Skeletal muscle tissue (tissue), 4 donors: ENCODE results near the gene JADE3. TPM values are rescaled to one million over a fixed set of nuclear protein-coding genes. Genes with fewer than 3 reads are reported as not detected.
"Not testable (repeated sequence)": the region's sequence is repeated elsewhere in the genome, so short reads cannot be mapped to it uniquely, and the experiment has no call there.

ENCODE experiments used
- H3K27ac ChIP-seq: one replicate; pipeline ENCODE4 v1.7.0; 2013; ENCODE audit warnings: mild to moderate bottlenecking, low read depth, low read length, inconsistent platforms
- H3K27me3 ChIP-seq, 3 donors: one replicate each; pipeline ENCODE4 v1.7.0; 2013; ENCODE audit warnings: low read length in 3 of 3; ENCODE audit not compliant: control insufficient read depth in 3 of 3, insufficient read depth in 3 of 3
- H3K36me3 ChIP-seq, 3 donors: one replicate each; pipeline ENCODE4 v1.7.0; 2013; ENCODE audit warnings: low read length in 3 of 3; ENCODE audit not compliant: control insufficient read depth in 3 of 3, insufficient read depth in 3 of 3
- H3K4me1 ChIP-seq, 3 donors: one replicate each; pipeline ENCODE4 v1.7.0; 2013; ENCODE audit warnings: low read length in 3 of 3, mild to moderate bottlenecking in 3 of 3; ENCODE audit not compliant: control insufficient read depth in 3 of 3, insufficient read depth in 3 of 3
- H3K4me3 ChIP-seq, 3 donors: one replicate each; pipeline ENCODE4 v1.7.0; 2013; ENCODE audit warnings: low read length in 3 of 3
- H3K9ac ChIP-seq, 3 donors: one replicate each; pipeline ENCODE4 v1.7.0; 2013; ENCODE audit warnings: low read length in 3 of 3, mild to moderate bottlenecking in 3 of 3, moderate library complexity in 2 of 3, low read depth in 1 of 3
- H3K9me3 ChIP-seq, 3 donors: one replicate each; pipeline ENCODE4 v1.7.0; 2013; ENCODE audit warnings: low read length in 3 of 3; ENCODE audit not compliant: control insufficient read depth in 3 of 3
- total RNA-seq: library from RNA; depleted of rRNA; stranded (reverse); fragments of >200 nt; gene quantifications from one replicate; pipeline ENCODE4 v1.2.3, GENCODE V29; 2014
- donor health status: Osteomylitis.

Gene JADE3
- total RNA-seq, 1 donor from 2014 or later: 5.2 TPM

GRCh38 chrX:46922611-46923010 is 10.4 kb downstream of the JADE3 start:
- Histone ChIP-seq H3K4me1 (no peaks in the 10 kb centered on the region), H3K9me3 (peaks cover 0 to 7% (median 0%) of the 10 kb centered on the region in 3 donors), H3K9ac (no peak overlapping the region), H3K27ac (no peak overlapping the region), H3K4me3 (no peak overlapping the region), H3K36me3 (no peaks in the 10 kb centered on the region), H3K27me3 (peaks cover 0 to 2% (median 0%) of the 10 kb centered on the region in 3 donors)

DNA sequence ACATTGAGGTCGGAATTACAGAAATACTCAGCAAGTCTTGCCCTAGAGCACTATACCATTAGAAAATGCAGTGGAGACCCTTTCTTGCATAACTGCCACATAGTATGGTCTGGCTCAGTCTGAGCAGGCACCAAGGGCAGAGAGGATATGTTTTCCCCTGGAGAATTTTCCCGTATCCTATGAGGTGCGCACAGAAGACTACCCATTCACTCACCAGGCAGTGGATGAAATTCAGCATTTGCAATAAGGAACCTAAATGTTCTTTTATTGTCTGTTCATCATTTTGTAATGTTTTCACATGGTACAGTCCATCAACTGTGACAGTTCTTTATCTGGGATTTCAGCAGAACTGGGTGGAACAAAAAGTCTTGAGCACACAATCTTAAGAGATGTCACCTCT is 15.5 kb downstream of the JADE3 start:
- no peaks in the 10 kb centered on the region for H3K27me3 ChIP-seq
- no peak overlapping the region for H3K4me3 ChIP-seq
- peaks cover 0 to 3% (median 0%) of the 10 kb centered on the region in 3 donors for H3K9me3 ChIP-seq
- no peaks in the 10 kb centered on the region for H3K36me3 ChIP-seq
- H3K9ac ChIP-seq: no peak overlapping the region
- no peak overlapping the region for H3K27ac ChIP-seq
- H3K4me1 ChIP-seq: no peaks in the 10 kb centered on the region

DNA sequence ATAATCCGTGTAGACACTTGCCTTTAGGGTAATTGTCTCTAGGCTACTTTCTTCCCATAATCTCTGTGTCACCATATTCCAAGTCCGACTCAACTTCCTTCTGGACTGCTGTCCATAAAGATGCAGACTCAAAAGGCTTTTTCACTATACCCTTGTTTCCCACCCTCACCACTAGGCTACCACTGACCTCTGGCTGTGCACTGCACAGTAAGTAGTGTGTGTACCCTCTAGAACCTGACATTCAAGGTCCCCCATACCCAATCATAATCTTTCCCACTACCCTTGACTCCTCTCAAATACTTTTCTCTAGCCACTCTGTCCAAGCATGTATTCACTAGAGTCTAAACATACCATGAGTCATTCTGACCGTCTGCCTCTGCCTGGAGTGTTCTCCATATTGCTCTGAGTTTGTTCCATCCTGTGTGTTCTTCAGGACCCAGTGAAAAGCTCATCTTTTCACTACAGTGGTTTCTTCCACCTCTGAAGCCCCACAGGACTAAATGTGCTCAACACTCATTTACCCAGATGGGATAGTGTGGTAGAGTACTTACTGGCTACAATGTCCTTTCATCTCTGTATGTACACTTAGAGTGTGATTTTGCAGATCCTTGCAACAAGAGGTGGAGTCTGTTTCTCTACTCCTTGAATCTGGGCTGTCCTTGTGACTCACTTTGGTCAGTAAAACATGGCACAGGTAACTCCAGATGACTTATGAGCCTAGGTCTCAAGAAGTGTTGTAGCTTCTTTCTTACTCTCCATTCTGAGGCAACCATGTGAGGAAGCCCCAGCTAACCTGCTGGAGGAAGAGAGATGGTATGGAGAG is 17.4 kb downstream of the JADE3 start:
- no peak overlapping the region for H3K27ac ChIP-seq
- no peaks in the 10 kb centered on the region for H3K9me3 ChIP-seq
- H3K4me3 ChIP-seq: no peak overlapping the region
- H3K9ac ChIP-seq: no peak overlapping the region
- H3K27me3 ChIP-seq: no peaks in the 10 kb centered on the region
- H3K36me3 ChIP-seq: no peaks in the 10 kb centered on the region
- no peaks in the 10 kb centered on the region for H3K4me1 ChIP-seq

DNA sequence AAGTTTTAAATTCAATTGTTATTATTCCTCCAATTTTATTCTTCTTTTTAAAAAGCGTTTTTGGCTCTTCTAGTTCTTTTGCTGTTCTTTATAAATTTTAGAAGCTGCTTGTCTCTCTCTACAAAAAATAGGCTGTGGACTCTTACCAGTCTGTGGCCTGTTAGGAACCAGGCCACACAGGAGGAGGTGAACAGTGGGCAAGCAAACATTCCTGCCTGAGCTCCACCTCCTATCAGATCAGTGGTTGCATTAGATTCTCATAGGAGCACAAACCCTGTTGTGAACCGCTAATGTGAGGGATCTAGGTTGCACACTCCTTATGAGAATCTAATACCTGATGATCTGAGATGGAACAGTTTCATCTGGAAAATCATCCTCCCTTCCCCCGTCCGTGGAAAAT is 23.1 kb downstream of the JADE3 start:
- Histone ChIP-seq H3K4me3 (no peak overlapping the region), H3K27ac (no peak overlapping the region), H3K27me3 (no peaks in the 10 kb centered on the region), H3K9ac (no peak overlapping the region), H3K9me3 (no peaks in the 10 kb centered on the region), H3K4me1 (no peaks in the 10 kb centered on the region), H3K36me3 (no peaks in the 10 kb centered on the region)

DNA sequence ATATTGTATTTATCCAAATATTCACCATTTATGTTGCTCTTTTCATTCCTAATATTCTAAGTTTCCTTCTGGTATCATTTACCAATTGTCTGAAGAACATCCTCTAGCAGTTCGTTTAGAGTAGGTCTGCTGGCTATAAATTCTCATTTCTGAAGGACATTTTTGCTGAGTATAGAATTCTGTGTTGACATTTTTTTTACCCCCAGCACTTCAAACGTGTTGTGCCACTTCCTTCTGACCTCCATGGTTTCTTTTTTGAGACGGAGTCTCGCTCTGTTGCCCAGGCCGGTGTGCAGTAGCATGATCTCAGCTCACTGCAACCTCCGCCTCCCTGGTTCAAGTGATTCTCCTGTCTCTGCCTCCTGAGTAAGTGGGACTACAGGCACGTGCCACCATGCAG is 26.4 kb downstream of the JADE3 start:
- no peak overlapping the region for H3K27ac ChIP-seq
- no peak overlapping the region for H3K4me3 ChIP-seq
- no peaks in the 10 kb centered on the region for H3K36me3 ChIP-seq
- no peaks in the 10 kb centered on the region for H3K27me3 ChIP-seq
- no peaks in the 10 kb centered on the region for H3K4me1 ChIP-seq
- H3K9ac ChIP-seq: no peak overlapping the region
- H3K9me3 ChIP-seq: no peaks in the 10 kb centered on the region

GRCh38 chrX:46941341-46941740 is 29.1 kb downstream of the JADE3 start:
- H3K36me3 ChIP-seq: no peaks in the 10 kb centered on the region

DNA sequence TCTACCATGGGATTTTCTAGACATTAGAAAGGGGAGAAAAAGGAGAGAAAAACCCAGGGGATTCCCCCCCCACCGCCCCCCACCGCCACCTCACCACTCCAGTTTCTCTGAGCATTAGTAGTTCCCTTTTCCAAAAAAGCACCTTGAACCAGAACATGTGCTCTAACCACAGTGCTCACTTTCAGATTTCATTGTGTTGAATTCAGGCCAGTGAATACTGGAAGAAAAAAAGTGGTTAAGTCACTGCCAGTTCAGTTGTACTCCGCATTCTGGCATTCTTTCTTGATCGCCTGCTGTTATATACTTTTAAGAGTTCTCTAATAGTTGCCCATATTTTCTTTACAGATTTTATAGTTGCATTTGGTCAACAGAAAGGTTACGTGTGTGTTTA is 40.9 kb downstream of the JADE3 start:
- no peak overlapping the region for H3K27ac ChIP-seq
- no peak overlapping the region for H3K9ac ChIP-seq
- H3K4me1 ChIP-seq: peaks cover 0 to 3% (median 3%) of the 10 kb centered on the region in 3 donors
- no peaks in the 10 kb centered on the region for H3K9me3 ChIP-seq
- no peaks in the 10 kb centered on the region for H3K27me3 ChIP-seq
- H3K36me3 ChIP-seq: no peaks in the 10 kb centered on the region
- no peak overlapping the region for H3K4me3 ChIP-seq

More at GRCh38 chrX:46941341-46941740, 29.1 kb downstream of the JADE3 start:
- Histone ChIP-seq H3K9me3 (no peaks in the 10 kb centered on the region), H3K4me3 (no peak overlapping the region), H3K27ac (no peak overlapping the region), H3K4me1 (peaks cover 0 to under 1% (median 0%) of the 10 kb centered on the region in 3 donors), H3K9ac (no peak overlapping the region), H3K27me3 (peaks cover 0 to 5% (median 0%) of the 10 kb centered on the region in 3 donors)

- Histone ChIP-seq H3K27me3 (no peaks in the 10 kb centered on the region), H3K36me3 (no peaks in the 10 kb centered on the region), H3K9ac (no peak overlapping the region), H3K9me3 (no peaks in the 10 kb centered on the region), H3K4me1 (peaks cover 0 to 3% (median 3%) of the 10 kb centered on the region in 3 donors), H3K27ac (no peak overlapping the region), H3K4me3 (no peak overlapping the region)
Measured at GRCh38 chrX:46953597-46953996, 41.4 kb downstream of the JADE3 start.

GRCh38 chrX:46954716-46955115 is 42.5 kb downstream of the JADE3 start:
- peaks cover 0 to 3% (median 3%) of the 10 kb centered on the region in 3 donors for H3K4me1 ChIP-seq
- no peaks in the 10 kb centered on the region for H3K9me3 ChIP-seq
- H3K27me3 ChIP-seq: no peaks in the 10 kb centered on the region
- no peak overlapping the region for H3K27ac ChIP-seq
- no peak overlapping the region for H3K4me3 ChIP-seq
- H3K36me3 ChIP-seq: no peaks in the 10 kb centered on the region
- H3K9ac ChIP-seq: no peak overlapping the region

DNA sequence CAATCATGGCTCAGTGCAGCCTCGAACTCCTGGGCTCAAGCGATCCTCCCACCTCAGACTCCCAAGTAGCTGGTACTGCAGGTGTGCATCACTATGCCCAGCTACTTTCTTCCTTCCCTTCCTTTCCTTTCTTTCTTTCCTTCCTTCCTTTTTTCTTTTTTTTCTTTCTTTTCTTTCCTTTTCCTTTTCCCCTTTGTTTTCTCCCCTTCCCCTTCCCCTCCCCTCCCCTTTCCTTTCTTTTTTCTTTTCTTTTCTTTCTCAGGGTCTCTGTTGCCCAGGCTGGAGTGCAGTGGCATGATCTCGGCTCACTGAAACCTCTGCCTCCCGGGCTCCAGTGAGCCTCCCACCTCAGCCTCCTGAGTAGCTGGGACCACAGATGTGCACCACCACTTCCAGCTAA is 44.4 kb downstream of the JADE3 start:
- not testable (repeated sequence) for H3K36me3 ChIP-seq, H3K27me3 ChIP-seq, H3K27ac ChIP-seq, H3K9me3 ChIP-seq, H3K9ac ChIP-seq, H3K4me1 ChIP-seq, H3K4me3 ChIP-seq
